ENCODE data around the gene TBC1D5.
"Not testable (repeated sequence)": the region's sequence is repeated elsewhere in the genome, so short reads cannot be mapped to it uniquely, and the experiment has no call there.

TBC1D5 gene

DNA sequence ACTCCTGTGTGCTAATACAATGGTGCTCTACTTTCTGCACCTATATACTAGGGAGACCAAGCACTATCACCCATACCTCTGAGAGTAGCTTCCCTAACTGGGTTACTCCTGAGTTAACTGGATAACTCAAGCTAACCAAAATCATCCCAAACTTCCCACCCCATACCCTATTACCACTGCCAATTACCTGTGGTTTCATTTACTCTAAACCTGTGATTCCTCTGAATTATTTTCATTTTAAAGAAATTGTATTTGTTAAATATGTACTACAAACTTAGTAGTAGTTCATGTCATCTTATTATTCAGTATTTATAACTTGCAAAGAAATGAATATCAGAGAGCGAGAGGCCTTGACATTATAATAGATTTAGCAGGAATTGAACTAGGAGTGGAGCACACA lies 340.5 kb downstream of the TBC1D5 start:
- no peak for DNase-seq (ENCODE audit: low read depth)

DNA sequence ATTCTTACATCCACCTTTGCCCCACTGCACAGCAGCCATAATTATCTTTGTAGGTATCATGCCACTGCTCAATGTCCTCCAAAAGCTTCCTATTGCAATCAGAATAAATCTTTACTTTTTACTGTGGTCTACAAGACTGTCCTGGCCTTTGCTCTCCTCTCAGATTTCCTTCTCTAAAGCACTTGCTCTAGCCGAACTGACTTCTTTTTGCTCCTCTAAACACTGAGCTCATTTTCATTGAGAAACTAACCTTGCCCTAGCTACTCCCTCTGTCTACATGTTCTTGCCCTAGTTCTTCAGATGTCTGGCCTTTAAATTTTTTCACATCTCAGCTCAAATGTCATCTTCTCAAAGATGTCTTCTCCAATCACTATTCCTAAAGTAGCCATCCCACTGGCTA lies 342.8 kb downstream of the TBC1D5 start:
- DNase-seq (ENCODE audit: low read depth), result no peak

DNA sequence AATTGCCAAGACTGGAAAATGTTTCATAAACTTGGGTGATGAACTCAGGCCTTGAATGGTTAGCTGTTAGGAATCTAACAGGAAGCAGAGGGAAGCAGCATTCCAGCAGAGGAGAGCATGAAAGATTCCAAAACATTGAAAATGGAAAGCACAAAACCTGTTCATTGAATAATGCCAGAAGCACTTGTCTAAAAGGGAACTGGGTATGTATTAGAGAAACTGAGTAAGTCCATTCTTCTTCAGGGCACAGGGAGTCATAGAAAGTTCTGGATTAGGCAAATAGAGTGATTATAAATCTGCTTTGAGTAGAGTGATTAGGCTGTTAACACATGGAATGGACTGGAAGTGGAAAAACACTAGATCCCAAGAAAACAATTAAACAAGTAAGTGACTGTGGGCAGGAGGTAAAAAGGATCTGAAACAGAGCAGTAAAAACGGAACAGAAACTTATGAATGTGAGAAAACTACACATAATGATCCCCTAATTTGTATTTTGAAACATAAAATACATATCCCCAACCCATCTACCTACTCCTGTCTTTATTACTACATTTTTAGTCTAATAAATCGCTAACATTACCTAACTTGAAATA lies 343.4 kb downstream of the TBC1D5 start:
- DNase-seq (ENCODE audit: low read depth), result no peak

DNA sequence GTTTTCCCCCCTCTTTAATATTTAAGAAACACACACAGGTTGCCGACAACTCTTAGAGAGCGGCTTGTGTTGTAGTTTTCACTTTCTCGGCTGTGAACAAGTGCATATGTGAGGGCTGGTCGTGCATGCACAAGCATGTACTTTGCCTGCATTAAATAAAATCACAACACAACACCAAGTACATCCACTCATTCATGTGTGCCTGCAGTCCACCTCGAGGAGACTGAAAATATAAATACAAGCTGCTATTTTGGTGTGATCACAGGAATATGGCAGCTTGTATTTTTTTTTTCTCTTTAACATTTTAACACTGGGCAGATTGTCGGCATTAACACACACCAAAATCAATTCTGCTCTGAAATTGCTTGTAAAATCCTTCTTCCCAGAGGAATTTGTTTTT lies 346.4 kb downstream of the TBC1D5 start:
- DNase-seq (ENCODE audit: low read depth), result no peak

DNA sequence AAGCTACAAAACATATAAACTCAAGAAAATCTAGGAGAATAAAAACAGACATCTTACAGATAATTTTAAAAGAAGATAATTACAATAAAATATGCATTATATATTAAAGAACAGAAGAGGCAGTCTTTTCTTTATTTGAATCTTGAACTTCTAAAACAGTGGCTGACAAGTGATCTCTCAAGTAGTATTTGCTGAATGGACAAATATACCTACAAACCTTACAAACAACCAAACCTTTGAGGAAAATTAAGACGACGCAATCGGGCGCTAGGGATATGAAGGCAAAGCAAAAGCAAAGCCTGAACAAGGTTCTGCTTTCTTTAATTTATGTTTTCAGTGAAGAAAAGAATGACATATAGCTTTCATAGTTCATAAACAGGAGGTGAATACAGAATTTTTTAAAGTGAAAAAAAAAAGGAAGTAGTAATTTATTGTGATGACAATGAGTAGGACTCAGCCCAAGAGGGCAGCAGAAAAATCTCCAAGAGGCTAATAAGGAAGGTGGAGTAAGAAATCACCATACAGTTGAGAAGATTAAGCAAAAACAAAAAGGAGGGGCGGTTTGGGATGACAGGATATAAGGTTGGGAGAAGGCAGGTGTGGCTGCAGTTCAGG lies 347.8 kb downstream of the TBC1D5 start:
- DNase-seq (ENCODE audit: low read depth), result no peak

DNA sequence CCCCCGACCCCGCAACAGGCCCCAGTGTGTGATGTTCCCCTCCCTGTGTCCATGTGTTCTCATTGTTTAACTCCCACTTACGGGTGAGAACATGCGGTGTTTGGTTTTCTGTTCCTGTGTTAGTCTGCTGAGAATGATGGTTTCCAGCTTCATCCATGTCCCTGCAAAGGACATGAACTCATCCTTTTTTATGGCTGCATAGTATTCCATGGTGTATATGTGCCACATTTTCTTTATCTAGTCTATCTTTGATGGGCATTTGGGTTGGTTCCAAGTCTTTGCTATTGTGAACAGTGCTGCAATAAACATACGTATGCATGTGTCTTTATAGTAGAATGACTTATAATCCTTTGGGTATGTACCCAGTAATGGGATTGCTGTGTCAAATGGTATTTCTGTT lies 349.9 kb downstream of the TBC1D5 start:
- DNase-seq (ENCODE audit: low read depth), result not testable (repeated sequence)

DNA sequence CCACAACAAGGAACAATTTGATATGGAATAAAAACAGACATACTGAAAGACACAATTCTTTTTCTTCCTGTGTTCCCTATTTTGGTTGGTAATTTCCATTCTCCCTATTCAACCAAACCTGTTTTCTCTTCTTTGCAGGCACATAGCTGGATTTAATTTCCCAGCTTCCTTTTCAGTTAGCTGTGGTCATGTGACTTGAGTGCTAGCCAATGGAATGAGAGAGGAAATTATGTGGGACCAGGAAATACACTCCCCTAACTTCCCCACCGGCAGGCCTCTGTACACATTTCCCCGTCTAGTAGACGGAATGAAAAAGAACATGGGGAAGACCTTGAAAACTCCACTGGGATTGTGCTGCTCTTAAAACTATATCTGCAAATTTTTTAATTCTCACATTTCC lies 351.6 kb downstream of the TBC1D5 start:
- no peak for DNase-seq (ENCODE audit: low read depth)

DNA sequence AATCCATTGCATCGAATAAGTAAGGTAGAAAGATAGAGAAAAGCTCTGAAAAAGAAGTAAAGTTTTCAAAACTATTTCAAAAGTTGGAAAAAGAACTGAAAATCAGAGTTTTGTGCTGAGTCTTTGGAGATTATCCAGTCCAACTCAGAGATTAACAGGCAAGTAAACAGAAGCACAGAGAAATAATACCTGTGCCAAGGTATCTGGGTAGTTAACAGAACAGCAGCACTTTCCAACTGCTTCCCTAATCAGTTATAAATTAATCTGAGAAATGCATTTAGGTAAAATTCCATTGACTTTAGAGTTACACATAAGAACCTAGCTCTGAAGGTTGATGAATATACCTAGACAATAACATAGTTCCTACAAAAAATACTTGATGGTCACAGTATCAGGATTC lies 355.3 kb downstream of the TBC1D5 start:
- DNase-seq (ENCODE audit: low read depth), result no peak

DNA sequence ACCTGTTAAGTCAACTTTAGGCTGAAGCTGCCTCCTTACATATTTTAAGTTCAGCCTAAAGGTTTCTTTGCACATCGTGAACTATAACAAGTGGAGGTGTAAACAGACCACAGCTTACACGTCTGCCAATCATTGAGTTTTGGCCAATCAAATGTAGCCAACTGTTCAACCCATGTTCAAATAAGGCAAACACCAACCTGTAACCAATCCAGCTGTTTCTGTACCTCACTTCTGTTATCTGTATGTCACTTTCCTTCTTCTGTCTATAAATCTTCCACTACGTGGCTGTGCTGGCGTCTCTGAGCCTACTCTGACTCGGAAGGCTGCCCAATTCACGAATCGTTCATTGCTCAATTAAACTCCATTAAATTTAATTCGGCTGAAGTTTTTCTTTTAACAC lies 356.0 kb downstream of the TBC1D5 start:
- no peak for DNase-seq (ENCODE audit: low read depth)

DNA sequence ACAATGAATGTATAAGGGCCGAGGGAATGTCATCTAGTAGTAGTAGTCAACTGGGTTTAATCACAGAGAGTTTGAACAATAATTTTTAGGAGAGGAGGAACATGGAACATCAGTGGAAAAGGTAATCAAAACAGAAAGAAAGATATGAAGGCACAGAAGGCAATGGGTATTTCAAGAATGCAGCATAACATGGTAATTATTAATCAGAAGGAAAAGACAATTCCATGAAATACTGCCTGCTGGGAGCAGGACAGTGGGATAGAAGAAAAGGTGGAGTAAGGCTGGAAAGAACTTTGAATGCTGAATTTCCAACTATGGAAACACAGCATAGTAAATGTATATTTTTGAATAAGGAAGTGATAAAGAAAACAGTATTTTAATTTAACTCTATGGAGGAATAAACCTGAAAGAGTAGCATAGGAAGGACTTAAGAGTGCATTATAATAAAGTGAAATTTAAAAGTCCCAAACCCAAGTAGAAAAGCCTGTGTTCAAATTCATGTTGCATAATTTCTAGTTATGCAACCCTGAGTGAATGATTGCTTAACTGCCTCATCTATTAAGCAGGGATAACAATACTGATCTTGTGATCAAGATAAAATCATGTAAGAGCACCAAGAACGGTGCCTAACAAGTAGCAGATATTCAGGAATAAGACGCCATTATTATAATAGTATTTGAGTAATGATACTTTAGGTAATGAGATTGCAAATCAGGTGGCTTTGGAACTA lies 357.7 kb downstream of the TBC1D5 start:
- DNase-seq (ENCODE audit: low read depth), result no peak

DNA sequence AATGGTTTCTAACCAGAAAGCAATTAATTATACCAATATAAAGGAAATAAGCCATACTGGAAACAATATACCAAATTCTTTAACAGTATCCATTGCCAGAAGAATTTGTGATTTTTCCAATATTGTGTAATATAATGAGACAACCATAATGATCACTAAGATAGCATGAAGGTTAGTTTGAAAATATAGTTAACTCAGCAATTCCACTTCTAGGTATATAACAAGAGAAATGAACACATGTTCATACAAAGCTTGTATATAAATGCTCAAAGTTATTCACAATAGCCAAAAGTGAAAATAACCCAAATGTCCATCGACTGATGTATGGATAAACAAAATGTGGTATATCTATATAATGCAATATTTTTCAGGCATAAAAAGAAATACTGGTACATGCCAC lies 369.1 kb downstream of the TBC1D5 start:
- DNase-seq (ENCODE audit: low read depth), result no peak

DNA sequence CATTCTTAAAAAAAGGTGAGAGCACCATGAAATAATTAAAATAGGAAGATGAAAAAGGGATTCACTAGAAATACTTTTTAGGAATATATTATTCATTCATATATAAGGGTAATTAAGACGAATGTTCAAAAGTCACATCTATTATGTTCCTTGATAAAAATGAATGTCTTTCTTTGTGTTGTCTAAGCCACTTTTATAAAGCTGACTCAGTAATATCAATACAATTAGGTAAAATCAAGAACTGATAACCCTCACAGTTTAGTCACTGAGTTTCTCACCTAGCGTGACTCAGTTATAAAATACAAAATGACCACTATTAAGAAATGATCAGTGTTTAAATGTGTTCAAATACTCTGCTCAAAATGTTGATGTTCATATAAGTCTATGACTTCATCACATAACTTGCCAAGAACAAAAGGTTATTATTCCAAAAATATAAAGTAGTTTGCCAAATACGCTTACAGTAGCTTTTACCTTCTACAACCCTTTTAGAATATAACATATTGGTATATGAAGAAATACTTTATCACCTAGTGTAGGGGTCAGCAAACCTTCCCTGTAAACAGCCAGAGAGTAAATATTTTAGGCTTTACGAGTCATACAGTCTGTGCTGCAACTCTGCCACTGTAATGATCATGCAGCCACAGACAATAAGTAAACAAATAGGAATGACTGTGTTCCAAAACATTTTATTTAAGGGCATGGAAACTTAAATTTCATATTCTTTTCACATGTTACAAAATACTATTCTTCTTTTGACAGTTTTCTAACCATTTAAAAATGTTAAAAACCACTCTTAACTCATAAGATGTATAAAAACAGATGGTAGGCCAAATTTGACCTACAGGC lies 369.8 kb downstream of the TBC1D5 start:
- no peak for DNase-seq (ENCODE audit: low read depth)

DNA sequence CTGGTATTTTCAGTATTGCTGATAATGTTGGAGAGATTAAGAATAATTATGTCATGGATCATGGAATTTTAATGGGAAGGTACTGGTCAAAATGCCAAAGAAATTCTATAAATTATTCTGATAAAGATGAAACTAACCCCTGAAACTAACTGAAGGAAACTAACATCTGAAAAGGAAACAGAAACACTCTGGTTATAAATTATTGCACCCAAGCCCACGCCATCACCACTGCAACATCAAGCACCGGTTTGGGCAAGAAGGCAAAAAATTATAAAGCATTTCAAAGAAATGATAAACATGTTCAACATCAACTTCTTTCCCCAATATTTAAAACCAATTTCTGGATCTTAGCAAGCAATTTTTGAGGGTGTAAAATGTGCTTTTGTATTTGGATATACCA lies 372.5 kb downstream of the TBC1D5 start:
- DNase-seq (ENCODE audit: low read depth), result no peak

DNA sequence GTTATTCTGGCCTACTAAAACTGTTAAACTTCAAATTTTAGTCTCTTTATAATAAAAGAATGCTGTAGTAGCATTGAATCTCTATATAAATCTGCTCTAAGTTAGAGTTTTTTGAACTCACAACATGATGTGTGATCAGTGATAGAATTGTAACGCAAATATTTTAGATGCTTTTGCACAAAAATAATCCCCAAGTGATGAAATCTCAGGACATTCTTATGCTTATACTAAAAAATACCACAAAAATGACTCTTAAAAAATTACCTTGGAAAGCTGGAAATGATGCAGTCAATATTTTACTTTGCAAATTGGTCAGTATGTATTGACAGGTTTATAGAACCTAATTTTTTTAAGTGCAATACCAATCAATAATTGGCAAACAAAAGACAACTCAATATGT lies 375.3 kb downstream of the TBC1D5 start:
- no peak for DNase-seq (ENCODE audit: low read depth)

DNA sequence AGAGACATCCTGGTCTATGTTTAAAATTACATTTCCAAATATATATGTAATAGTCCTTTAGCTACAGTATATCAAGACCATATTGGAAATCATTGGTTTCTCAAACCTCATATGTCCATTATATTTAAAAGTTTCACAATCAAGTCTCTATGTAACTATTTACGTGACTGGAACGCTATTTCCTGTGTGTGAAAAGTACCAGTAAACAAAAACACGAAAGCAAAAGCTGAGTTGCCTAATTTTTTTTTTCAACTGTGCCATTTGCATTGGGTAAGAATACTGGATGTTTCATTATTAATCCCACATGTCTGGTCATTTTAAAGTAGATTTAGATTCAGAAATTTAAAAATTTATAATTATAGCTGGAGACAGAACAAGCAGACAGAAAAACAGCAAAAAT lies 381.4 kb downstream of the TBC1D5 start:
- no peak for DNase-seq (ENCODE audit: low read depth)

DNA sequence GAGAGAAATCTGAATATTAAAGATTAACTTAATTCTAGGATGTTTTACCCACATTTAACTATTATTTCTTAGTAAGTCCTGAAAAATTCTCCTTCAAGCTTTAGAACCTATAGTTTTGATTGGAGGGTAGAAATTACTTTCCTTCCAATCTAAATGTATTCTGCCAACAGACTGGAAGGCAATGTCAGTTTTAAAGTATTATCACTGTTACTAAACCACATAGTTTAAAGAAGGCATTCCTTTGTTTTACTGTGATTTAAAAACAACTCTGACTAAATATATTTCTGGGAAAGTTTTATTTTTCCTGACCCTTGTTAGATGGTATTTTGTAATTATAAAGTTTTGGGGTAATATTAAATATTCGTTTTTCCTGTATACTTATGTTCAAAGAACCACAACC lies 382.5 kb downstream of the TBC1D5 start:
- DNase-seq (ENCODE audit: low read depth), result no peak

DNA sequence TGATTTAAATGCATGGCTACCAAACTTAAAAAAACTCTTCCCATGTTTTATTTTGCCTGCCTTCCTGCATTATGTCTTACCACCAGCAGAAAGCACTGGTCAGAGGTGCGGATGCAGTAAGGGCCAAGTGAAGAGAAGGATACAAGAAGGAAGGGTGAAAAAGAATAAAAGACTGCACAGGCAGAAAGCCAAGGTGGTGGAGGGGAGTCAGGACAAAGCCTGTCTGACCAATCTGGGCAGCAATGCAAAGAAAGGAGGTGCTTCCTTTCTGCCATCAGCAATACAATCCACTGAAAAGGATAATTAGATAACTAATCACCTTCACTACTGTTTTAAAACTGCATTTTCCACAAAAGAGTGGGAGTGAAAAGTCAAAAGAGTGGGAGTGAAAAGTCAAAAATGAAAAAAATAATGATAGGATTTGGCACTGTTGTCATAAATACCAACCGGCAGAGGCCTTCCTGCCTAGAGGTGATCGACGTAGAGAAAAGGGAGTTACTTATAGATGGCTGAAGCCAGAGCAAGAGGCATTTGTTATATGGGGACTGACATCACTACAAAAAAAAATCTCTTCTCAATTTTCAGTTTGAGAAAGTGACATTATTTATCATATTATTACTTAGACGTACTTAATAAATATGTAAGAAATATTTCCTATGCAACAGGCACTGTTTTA lies 385.3 kb downstream of the TBC1D5 start:
- DNase-seq (ENCODE audit: low read depth), result no peak

DNA sequence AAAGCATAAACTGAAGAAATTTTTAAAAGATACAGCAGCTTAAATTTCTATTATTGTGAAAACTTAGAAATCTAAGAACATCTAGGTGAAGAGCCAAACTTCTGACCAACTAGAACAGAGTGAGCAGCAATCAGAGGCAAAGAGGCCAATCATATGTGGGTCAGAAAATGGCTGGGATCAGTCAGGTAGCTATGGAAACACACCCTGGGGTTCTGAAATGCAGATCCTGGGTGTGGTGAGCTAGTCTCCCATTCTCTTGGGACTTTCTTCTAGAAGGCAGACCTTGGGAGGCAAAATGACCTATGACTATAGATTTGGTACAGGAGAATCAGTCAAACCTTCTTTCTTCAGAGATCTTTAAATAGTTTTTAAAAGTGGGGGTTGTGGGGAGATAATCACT lies 385.8 kb downstream of the TBC1D5 start:
- DNase-seq (ENCODE audit: low read depth), result no peak

DNA sequence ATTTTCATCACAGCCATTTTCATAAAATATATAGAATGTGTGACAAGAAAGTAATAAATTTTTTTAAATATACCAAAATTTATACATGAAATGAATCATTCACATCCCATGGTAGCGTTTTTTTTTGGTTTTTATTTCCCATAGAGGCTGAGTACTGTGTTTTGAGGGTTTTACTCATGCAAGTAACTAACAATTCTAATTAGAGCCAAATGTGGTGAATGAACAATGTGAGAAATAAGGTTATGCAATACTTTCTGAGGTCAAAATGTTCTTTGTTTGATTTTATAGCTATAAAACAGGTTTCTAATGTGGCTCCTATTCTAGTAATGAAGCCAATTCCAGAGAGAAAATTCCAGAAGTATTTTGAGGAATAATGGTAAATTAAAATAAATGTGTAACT lies 386.8 kb downstream of the TBC1D5 start:
- DNase-seq (ENCODE audit: low read depth), result no peak

DNA sequence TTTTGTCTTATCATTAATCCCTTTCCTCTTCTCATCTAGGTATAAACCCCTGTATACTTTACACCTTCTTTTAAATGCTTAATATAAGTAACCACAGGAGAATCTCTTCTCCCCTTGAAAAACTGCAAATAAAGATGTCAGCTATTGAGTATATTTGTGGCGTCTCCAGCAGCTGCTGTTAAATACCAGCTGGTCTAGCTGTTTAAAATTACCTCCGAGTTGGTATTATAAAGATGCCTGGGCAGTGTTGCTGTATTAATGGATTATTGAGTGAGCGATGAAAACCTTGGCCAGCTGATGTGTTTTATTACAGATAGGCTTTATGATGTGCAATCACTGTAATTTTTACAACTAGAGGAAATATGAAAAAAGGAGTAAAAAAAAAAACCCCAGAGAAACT lies 388.1 kb downstream of the TBC1D5 start:
- no peak for DNase-seq (ENCODE audit: low read depth)

DNA sequence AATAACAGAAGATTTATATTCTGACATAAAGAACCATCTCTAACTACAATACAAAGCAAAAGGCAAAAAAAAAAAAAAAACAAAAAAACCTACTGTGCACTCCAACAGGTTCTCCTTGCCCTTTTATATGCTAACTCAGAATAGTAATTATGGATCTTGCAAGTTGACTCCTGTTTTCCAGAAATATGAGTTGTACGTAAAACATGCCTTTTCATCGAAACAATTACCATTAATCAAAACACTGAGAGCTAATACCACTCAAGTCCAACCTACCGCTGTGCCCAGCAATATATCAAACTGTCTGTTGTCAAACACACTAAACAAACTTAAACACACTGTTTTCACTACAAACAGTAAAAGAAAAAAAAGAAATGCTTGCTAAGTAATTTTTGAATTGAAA lies 389.8 kb downstream of the TBC1D5 start:
- DNase-seq (ENCODE audit: low read depth), result no peak

DNA sequence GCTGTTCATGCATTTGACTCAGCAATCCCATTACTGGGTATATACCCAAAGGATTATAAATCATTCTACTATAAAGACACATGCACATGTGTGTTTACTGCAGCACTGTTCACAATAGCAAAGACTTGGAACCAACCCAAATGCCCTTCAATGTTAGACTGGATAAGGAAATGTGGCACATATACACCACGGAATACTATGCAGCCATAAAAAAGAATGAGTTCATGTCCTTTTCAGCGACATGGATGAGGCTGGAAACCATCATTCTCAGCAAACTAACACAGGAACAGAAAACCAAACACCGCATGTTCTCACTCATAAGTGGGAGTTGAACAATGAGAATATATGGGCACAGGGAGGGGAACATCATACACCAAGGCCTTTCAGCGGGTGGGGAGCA lies 391.2 kb downstream of the TBC1D5 start:
- DNase-seq (ENCODE audit: low read depth), result not testable (repeated sequence)
